Vagina (tissue), 2 donors: ENCODE results near the gene AGBL1.

ENCODE experiments used
- CTCF ChIP-seq, 3 experiments: fragments of 450-650 bp in 2 of 3; fragments of 200-600 bp in 1 of 3; sonication (generic) in 1 of 3; IDR thresholded peaks; one replicate each; pipeline ENCODE4 v1.5.1; 2017 to 2019; ENCODE audit warnings: antibody characterized with exemption in 3 of 3, mild to moderate bottlenecking in 2 of 3, moderate library complexity in 2 of 3
- POLR2A ChIP-seq, 2 donors: fragments of 450-650 bp; IDR thresholded peaks; one replicate each; pipeline ENCODE4 v1.6.1; 2017; ENCODE audit warnings: antibody characterized with exemption in 2 of 2, mild to moderate bottlenecking in 2 of 2, moderate library complexity in 2 of 2

- TF ChIP-seq CTCF (IDR thresholded peaks at IDR 0.05), result no peak
- no peak for TF ChIP-seq POLR2A (IDR thresholded peaks at IDR 0.05)
Observed at GRCh38 chr15:86804406-86804805, 724.7 kb downstream of the AGBL1 start.
